ENCODE data around the gene NTRK1. TPM values are rescaled to one million over a fixed set of nuclear protein-coding genes. Genes with fewer than 3 reads are reported as not detected.

The NTRK1 gene
- total RNA-seq, 1 experiment from 2014 or later = 0.89 TPM

DNA sequence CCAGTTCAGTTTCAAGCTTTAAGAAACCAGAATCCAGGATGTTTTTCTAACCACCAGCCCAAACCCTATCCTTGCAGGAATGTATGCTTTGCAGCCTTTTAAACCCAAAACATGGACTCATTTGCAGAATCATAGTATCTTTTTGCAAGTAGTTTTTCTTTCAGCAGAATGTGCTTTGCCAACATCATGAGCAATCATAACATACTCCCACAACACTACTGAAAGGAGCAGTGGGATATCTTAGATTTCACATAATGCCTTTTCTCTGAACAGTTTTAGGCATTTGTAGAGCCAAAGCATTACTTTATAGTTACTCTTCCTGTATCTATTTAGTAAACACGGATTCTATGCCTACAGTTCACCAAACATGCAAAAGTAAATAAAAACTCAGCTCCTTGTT is 34.0 kb upstream of the NTRK1 start:
- Histone ChIP-seq H3K79me2 (ENCODE audit: insufficient read depth, low read length) (no peaks in the 10 kb centered on the region), H3K9me3 (ENCODE audit: control insufficient read depth in 1 of 2, insufficient read depth in 1 of 2, low read depth in 1 of 2, low read length in 2 of 2) (no peaks in the 10 kb centered on the region), H4K20me1 (ENCODE audit: insufficient read depth) (no peaks in the 10 kb centered on the region), H3K27ac (ENCODE audit: low read depth, low read length) (no peak overlapping the region), H3K9ac (ENCODE audit: low read length) (no peak overlapping the region), H3K36me3 (ENCODE audit: control insufficient read depth in 1 of 2, insufficient read depth in 2 of 2, low read length in 2 of 2) (no peaks in the 10 kb centered on the region), H3K4me1 (ENCODE audit: control insufficient read depth in 1 of 2, insufficient read depth in 2 of 2, low read length in 2 of 2) (peaks cover 0 to 8% of the 10 kb centered on the region in 2 experiments; a peak in 1 of 4 replicates), H2AFZ (ENCODE audit: low read depth, low read length, poor library complexity, severe bottlenecking) (no peak overlapping the region), H3K27me3 (ENCODE audit: insufficient read depth, low read length) (no peaks in the 10 kb centered on the region; the same call in 1 of the 2 replicates), H3K4me3 (replicated peaks in 1 of 2; ENCODE audit: low read depth in 1 of 2, low read length in 2 of 2) (no peak overlapping the region), H3K4me2 (ENCODE audit: low read length) (no peak overlapping the region), H3K9me2 (ENCODE audit: insufficient read depth) (no peaks in the 10 kb centered on the region)
- CTCF ChIA-PET = interaction anchor here (1.4 kb wide), 1 partner anchor 12 kb away, joined by 4 read pairs; no protein-coding TSS in a partner anchor
- no peak for DNase-seq (ENCODE audit: low read depth, low spot score)
- TF ChIP-seq FOSL1 (IDR thresholded peaks at IDR 0.05; ENCODE audit: low read depth) = no peak
- no peak for TF ChIP-seq POLR2AphosphoS5 (IDR thresholded peaks at IDR 0.05; ENCODE audit: low read depth, low read length)
- TF ChIP-seq, protein P1, sequence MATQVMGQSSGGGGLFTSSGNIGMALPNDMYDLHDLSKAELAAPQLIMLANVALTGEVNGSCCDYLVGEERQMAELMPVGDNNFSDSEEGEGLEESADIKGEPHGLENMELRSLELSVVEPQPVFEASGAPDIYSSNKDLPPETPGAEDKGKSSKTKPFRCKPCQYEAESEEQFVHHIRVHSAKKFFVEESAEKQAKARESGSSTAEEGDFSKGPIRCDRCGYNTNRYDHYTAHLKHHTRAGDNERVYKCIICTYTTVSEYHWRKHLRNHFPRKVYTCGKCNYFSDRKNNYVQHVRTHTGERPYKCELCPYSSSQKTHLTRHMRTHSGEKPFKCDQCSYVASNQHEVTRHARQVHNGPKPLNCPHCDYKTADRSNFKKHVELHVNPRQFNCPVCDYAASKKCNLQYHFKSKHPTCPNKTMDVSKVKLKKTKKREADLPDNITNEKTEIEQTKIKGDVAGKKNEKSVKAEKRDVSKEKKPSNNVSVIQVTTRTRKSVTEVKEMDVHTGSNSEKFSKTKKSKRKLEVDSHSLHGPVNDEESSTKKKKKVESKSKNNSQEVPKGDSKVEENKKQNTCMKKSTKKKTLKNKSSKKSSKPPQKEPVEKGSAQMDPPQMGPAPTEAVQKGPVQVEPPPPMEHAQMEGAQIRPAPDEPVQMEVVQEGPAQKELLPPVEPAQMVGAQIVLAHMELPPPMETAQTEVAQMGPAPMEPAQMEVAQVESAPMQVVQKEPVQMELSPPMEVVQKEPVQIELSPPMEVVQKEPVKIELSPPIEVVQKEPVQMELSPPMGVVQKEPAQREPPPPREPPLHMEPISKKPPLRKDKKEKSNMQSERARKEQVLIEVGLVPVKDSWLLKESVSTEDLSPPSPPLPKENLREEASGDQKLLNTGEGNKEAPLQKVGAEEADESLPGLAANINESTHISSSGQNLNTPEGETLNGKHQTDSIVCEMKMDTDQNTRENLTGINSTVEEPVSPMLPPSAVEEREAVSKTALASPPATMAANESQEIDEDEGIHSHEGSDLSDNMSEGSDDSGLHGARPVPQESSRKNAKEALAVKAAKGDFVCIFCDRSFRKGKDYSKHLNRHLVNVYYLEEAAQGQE (IDR thresholded peaks at IDR 0.05; ENCODE audit: low read depth) = no peak
- RAD21 ChIA-PET (ENCODE audit: low non-redundant PET in 1 of 2, low total read pairs in 2 of 2, uncharacterized antibody in 2 of 2, unreplicated experiment in 2 of 2) = no interaction called here
- ATAC-seq = no peak
- POLR2A ChIA-PET = no interaction called here
- intact Hi-C loops (cut with micrococcal nuclease) = no loop called here
- no TSS peak for BruUV-seq (replicated peaks)

DNA sequence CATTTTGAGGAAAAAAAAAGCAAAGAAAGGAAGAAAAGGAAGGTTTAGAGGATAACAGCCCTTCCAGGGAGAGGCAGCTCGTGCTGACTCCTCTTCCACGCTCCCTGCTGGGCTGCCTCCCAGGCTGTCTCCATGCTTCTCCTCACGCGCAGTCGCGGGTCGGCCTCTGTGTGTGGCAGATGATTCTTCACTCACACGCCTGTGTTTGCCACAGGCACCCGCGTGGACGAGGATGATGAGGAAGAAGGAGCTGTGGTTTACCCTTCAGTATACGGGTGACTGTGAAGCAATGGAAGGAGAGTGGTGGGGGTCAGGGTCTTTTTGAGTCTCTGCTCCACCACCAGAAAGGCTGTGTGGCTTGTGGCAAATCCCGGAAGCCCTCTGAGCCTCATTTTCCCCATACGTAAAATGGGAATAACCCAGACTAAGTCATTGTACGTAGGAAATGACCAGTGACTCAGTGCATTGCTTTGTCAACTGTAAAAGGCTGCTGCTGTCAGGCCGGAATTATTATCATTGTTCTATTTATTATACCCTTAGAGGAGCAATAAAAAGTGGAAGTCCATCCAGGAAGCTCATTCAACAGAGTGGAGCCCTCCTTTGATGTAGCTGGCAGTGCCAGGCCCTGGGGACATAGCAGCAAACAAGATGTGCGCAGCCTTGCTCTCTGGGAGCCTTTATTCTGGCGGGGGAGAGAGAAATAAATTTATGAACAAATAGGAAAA is 32.1 kb upstream of the NTRK1 start:
- Histone ChIP-seq H3K4me1 (ENCODE audit: control insufficient read depth in 1 of 2, insufficient read depth in 2 of 2, low read length in 2 of 2) (no peaks in the 10 kb centered on the region), H3K9me2 (ENCODE audit: insufficient read depth) (no peaks in the 10 kb centered on the region), H3K4me2 (ENCODE audit: low read length) (no peak overlapping the region), H3K36me3 (ENCODE audit: control insufficient read depth in 1 of 2, insufficient read depth in 2 of 2, low read length in 2 of 2) (no peaks in the 10 kb centered on the region), H4K20me1 (ENCODE audit: insufficient read depth) (no peaks in the 10 kb centered on the region), H3K4me3 (replicated peaks in 1 of 2; ENCODE audit: low read depth in 1 of 2, low read length in 2 of 2) (no peak overlapping the region), H2AFZ (ENCODE audit: low read depth, low read length, poor library complexity, severe bottlenecking) (no peak overlapping the region), H3K79me2 (ENCODE audit: insufficient read depth, low read length) (no peaks in the 10 kb centered on the region), H3K9ac (ENCODE audit: low read length) (no peak overlapping the region), H3K27ac (ENCODE audit: low read depth, low read length) (no peak overlapping the region), H3K9me3 (ENCODE audit: control insufficient read depth in 1 of 2, insufficient read depth in 1 of 2, low read depth in 1 of 2, low read length in 2 of 2) (no peaks in the 10 kb centered on the region), H3K27me3 (ENCODE audit: insufficient read depth, low read length) (peaks cover 7% of the 10 kb centered on the region; the same call in 1 of the 2 replicates)
- ATAC-seq (no peak), DNase-seq (ENCODE audit: low read depth, low spot score) (no peak)
- CTCF ChIA-PET = interaction anchor here (1.1 kb wide), 1 partner anchor 10 kb away, joined by 5 read pairs; no protein-coding TSS in a partner anchor
- TF ChIP-seq ELF1 (IDR thresholded peaks at IDR 0.05; ENCODE audit: borderline replicate concordance, low read depth) (no peak), POLR2AphosphoS5 (IDR thresholded peaks at IDR 0.05; ENCODE audit: low read depth, low read length) (no peak), TCF7L2 (IDR thresholded peaks at IDR 0.05; ENCODE audit: borderline replicate concordance, extremely low read depth, insufficient read depth, insufficient read length) (no peak), SRF (IDR thresholded peaks at IDR 0.05; ENCODE audit: low read depth) (no peak)
- TF ChIP-seq, protein P2, sequence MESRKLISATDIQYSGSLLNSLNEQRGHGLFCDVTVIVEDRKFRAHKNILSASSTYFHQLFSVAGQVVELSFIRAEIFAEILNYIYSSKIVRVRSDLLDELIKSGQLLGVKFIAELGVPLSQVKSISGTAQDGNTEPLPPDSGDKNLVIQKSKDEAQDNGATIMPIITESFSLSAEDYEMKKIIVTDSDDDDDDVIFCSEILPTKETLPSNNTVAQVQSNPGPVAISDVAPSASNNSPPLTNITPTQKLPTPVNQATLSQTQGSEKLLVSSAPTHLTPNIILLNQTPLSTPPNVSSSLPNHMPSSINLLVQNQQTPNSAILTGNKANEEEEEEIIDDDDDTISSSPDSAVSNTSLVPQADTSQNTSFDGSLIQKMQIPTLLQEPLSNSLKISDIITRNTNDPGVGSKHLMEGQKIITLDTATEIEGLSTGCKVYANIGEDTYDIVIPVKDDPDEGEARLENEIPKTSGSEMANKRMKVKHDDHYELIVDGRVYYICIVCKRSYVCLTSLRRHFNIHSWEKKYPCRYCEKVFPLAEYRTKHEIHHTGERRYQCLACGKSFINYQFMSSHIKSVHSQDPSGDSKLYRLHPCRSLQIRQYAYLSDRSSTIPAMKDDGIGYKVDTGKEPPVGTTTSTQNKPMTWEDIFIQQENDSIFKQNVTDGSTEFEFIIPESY (IDR thresholded peaks at IDR 0.05; ENCODE audit: extremely low read depth, insufficient replicate concordance, low read length) = no peak
- TF ChIP-seq, protein P1 (IDR thresholded peaks at IDR 0.05; ENCODE audit: low read depth) = no peak
- intact Hi-C loops (cut with micrococcal nuclease) = no loop called here
- no TSS peak for BruUV-seq (replicated peaks)
- RAD21 ChIA-PET (ENCODE audit: low non-redundant PET in 1 of 2, low total read pairs in 2 of 2, uncharacterized antibody in 2 of 2, unreplicated experiment in 2 of 2) = no interaction called here
- POLR2A ChIA-PET = no interaction called here

Data from HCT116 (cell line).